Effector CD4-positive, alpha-beta T cell (primary cell): ENCODE results near the gene MOB3A.

ENCODE experiments used
- DNase-seq: peaks from one replicate; pipeline ENCODE4 v3.0.0-alpha.2; 2020

MOB3A gene

GRCh38 chr19:2033115-2033824, 62.9 kb downstream of the MOB3A start:
- DNase-seq: no peak

- DNase-seq: peak; percentile 11
Measured at GRCh38 chr19:2032296-2032941, 63.7 kb downstream of the MOB3A start.

GRCh38 chr19:2027361-2027760, 68.8 kb downstream of the MOB3A start:
- no peak for DNase-seq

- DNase-seq: no peak
Measured at GRCh38 chr19:2026770-2027169, 69.4 kb downstream of the MOB3A start.

- DNase-seq: no peak
Measured at GRCh38 chr19:2022289-2022688, 73.8 kb downstream of the MOB3A start.

GRCh38 chr19:2021453-2022140, 74.5 kb downstream of the MOB3A start:
- no peak for DNase-seq
